Stimulated activated naive CD4-positive, alpha-beta T cell treated with Interleukin-2 at 50 U/mL for 16 hours (primary cell): Measurements from ENCODE around the gene SORCS2.

ENCODE experiments used
- DNase-seq: peaks from one replicate; lab custom pipeline; 2025; lab: John Stamatoyannopoulos, UW

Gene SORCS2

DNA sequence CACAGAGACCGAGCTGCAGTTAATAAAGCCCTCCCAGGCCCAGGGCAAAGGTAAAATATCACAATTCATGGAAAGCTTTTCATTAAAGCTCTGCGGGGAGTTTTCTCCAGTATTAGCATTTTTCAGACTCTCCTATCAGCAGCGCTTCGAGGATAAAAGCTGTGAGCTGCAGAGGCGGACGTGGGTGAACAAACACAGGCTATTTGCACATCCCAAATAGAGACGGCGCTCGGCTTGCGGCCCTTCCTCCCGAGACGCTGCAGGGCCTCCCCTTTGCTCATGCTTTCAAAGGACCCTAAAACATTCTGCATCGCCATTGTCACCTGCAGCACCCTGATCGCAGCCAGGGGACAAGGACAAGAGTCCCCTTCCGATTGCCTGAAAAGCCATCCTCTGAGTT, 97.3 kb downstream of the SORCS2 start:
- DNase-seq, result no peak

DNA sequence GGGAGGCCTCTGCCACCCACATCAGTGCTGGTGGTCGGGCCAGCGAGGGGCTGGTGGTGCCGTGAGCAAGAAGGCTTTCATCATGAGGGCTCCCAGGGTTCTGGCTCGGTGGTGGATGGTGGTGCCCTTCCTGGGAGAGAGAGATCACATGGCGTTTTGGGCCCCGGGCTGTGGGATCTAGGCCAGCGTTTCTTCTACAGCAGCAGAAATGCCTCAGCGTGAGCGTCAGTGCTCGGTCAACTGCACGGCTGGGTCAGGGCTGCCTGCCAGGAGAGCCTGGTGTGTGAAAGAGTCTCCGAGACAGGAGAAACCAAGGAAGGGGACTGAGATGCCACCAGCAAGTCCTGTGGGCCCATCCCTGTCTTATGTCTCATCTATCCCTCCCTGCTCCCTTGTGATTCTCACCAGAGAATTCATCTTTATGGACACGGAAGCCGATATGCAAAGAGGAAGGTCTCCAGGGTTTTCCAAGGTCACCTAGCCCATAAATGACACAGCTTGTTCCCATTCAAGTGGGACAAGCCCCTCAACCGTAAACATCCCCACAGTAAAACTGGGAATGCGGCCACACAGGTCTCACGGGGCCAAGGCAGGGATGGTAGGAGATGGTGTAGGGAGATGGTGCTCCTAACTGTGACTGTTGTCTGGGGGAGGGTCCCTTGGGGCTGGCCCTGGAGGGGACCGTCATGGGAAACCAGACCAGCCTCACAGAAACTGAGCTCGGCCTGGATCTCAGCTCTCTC, 99.2 kb downstream of the SORCS2 start:
- DNase-seq, result no peak

DNA sequence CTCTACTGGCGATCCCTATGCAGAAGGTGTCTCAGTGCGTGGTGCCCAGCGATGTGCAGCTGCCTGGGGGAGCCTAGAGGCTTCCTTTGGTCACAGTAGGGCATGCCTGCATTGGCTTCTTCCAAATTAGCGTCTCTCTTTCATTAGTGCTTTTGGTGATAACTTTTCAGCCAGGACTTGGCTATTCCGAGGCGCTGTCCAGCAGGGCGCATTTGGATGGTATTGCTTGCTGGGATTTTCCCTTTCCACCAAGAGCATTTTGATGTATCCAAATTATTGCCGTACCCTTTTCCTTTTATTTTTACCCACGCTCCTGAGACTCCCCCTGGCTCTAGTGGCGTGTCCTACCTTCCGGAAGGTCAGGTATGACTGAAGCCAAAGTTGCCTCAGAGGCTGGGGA, 101.4 kb downstream of the SORCS2 start:
- DNase-seq, result no peak

- no peak for DNase-seq
Measured at GRCh38 chr4:7294176-7294756, 101.9 kb downstream of the SORCS2 start.

DNA sequence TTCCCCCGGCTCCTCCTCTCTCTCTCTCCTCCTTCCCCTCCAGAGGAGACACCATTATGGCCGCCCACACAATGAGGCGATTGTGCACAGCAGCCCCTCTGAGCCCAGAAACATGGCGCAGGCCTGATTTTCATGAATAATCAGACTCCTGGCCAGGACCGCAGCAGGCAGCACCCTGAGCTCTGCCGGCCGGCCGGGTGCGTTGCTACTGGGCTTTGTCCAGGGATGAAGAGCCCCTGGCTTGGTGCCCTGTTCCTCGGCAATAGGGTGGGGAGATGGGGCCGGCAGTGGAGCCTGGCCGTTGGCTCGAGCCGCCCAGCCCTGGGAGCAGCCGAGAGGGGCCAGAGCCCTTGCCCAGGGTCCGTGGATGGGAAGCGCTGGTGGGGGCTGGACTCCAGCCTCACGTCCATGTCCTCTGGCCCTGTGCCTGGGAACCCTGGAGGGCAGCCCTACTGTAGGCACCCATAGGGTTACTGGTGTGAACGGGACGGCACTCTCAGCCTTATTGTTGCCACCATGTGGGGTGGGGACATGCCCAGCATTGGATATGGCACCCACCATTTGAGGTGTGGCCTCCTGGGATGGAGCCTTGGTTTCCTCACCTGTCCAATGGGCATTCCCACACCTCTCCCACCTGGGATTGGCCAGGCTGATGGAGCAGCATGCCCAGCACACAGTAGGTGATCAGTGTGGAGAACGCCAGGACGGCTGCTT, 103.0 kb downstream of the SORCS2 start:
- DNase-seq, result no peak

DNA sequence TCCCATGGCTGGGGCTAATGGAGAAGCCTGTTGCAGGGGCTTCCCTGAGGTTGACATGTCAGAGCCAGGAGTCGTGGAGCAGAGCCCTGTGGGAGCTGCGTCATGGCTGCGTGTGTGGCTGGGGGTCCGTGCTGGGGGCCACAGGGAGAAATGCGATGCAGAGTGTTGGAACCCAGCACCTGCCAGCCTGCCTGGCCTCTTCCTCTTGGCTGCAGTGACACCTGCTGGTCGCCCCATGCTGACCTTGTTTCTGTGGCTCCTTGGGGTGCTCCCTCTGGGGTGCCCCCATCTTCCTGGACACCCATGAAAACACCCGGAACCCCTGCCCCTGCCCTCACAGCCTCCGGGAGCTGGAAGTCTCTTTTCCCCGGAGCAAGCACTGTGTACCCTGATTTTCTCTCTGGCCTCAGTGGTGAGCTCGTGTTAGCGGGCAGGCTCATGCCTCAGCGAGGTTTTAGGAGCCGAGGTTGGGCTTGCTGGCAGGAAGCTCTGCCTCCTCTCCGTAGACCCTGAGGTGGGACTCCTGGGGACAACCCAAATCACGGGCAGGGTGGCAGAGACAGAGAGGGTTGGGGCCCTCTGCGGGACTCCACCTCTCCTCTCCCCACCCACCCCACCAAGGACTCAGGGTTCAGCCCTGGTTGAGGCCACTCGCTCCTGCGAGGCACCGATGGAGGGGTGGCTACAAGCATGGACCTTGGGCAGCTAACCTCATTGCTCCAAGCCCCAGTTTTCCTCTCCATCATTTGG, 103.7 kb downstream of the SORCS2 start:
- no peak for DNase-seq

GRCh38 chr4:7296661-7297335, 104.5 kb downstream of the SORCS2 start:
- DNase-seq, result no peak

DNA sequence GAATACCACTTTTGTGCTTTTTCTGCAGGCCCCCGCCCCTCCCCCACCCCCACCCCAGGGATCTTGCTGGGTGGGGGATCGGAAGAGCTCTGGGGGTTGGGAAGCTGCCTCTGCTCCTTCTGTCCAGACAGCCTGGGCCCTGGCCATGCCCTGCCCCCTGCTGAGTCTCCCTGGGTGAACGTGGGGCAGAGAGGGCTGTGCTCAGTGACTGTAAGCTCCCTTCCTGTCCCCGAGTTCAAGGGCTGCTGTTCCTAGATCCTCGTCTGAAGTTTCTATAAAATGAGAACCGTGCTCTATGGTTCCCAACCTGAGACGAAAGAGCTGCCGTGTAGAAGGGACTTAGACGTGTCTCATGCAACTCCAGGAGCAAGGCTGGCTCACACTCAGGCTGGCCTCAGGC, 105.0 kb downstream of the SORCS2 start:
- DNase-seq, result no peak

DNA sequence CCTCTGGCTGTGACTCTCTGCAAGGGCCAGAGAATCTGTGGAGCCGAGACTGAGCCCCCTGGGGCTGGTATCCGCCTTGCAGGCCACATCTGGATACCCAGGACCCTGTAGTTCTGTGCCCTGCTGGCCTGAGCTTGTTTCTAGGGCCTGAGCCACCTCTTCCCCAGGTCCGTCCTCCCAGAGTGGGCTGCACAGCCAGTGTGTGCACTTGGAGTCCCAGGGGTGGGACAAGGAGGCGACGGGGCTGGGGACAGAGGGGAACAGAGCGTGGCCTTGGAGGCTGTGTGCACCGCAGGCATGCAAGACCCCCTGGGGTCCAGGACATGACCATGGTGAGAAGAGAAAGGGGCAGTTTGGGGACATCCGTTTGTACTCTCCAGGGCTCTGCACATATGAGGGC, 105.5 kb downstream of the SORCS2 start:
- DNase-seq, result no peak

- DNase-seq, result no peak
Measured at GRCh38 chr4:7298619-7299009, 106.3 kb downstream of the SORCS2 start.

GRCh38 chr4:7299010-7299907, 106.9 kb downstream of the SORCS2 start:
- no peak for DNase-seq

DNA sequence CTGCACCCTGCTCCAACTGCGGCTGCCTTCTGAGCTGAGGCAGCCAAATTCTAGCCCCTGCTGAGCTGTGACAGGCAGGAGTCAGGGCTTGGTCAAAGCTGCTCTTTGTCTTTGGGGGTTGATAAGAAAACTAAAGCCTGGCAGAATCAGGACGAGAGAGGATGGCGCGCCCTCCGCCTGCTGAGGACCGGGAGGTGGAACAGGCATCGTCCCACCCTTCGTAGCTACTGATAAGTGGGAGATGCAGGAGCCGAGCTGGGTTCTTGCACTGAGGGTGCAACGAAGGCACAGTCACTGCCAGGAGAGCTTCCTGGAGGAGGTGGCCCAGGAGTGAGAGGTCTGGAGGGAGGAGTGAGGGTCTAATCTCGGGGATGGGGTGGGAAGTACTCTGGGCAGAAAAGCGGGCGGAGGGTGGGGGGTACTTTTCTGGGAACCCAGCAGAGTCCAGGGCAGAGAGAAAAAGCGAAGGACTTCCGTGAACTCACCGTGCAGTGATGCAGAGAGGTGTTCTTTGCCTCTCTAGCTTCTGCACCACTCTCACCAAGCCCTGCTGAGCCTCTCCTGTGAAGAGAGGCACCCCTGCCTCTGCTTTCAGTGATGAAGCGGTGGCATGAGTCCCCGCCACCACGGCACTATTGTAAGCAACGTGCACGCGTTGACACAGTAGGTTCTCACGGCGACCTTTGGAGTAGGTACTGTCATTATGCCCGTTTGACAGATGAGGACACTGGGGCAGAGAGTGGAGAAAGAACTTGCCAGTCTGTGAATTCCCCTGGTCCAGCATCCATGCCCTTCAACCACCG, 107.8 kb downstream of the SORCS2 start:
- DNase-seq, result no peak

DNA sequence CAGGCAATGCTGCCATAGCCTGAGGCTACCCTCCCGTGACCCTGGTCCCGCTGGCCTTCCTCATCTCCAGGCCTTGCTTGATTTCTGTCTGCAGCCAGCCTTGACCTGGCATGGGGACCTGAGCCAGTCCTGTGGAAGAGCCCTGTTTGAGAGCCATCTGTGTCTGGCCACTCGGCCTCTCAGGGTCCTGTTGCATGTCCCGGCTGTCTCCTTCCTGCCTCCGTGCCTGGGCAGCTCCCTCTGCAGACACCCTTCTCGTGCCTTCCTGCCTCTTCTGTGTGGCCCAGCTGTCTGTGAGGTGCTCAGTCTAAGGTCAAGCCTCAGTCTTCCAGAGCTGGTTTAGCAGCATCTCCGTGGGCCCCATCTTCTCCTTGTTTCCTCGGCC, 108.4 kb downstream of the SORCS2 start:
- no peak for DNase-seq

DNA sequence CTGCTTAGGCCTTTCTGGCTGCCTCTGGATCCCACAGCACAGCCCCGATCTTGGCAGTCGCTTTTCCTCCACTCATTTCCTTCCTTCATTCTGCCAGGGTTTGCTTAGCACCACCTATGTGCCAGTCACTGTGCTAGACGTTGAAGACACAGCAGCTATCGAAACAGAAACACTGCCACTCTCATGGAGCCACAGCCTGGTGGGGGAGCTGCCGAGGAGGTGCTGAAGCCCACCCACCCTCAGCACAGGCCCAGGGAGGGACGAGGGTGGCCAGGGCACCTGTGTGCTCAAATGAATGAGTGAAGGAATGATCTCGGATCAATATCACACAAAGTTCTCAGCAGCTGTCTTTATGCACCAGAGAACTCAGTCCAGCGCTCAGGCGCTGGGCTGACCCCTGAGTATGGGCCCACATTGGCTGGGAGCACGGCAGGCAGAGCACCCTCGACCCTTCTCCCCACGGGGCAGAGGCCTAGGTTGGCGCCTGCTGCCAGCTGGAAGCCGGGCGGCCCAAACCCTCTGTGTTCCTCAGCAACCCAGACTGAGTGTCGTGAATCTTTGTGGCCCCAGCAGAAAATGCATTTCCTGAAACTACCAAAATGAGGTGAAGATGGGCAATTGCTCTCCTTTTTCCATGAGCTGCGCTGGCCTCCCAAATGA, 108.9 kb downstream of the SORCS2 start:
- DNase-seq, result no peak

DNA sequence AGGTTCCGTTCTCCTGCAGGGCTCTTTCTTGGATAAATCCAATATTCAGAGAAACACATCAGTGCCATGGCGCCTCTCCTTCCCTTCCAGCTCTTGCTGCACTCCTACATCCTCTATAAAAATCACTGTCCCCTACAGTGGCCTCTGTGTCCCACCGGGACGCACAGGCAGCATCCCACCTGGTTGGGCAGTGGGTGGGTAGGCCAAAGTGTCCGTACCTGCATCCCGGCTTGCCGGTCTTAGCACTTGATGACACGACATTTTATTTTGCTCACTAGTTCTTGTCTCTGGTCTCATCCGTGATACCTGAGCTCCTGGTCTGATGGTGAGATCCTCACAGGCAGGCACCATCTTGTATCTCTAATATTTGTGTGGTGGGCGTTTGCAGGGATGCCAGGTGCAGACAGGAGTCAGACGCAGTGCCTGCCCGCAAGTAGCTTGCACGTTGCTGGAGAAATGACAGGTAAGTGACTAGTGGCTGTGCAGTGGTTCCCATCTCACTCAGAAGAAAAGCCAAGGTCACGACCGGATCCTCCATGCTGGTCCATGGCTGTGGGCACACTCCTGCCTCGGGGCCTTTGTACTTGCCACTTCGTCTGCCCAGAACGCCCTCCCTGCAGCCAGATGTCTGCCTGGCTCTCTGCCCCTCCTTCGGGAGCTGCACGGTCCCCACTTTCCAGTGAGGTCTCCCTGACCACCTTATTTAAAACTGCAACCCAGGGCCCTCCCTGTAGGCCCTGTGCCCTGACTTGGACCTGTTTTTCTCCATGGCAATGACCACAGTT, 109.7 kb downstream of the SORCS2 start:
- DNase-seq, result no peak

GRCh38 chr4:7302781-7303404, 110.6 kb downstream of the SORCS2 start:
- DNase-seq, result no peak

DNA sequence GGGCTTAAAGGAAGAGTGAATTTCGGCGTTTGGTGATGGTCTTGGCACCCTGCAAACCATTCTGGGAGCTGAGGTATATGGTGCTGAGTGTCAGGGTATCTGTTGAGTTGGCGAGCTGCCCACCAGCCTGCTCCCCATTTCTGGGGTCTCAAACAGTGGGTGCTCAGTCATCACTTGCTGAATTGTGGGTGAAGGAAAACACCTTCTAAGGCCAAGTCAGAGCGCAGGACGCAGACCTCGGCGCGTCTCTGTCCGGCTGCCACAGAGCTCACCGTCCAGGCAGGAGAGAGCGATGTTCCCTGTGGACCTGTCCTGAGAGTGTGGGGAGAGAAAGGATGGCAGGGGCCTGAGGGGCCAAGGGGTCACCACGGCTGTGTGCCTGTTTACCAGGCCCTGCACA, 111.2 kb downstream of the SORCS2 start:
- no peak for DNase-seq

DNA sequence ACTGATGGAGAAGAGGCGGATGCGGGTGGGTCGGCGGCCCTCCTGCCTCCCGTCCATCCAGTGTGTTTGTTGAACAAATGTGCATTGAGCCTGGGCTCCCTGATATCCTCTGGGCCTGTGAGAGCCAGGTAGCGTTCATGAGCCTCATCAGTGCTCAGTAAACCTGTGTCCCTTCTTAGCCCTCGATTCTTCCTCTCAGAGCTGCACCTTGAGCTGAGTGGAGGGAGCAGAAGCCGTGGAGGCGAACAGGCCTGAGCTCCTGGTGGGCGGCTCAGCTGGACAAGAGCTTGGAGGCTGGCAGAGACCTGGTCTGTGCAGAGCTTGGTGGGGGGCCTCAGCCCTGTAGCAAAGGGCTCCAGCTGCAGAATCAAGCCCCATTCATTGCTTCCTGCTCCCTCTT, 112.1 kb downstream of the SORCS2 start:
- no peak for DNase-seq
